Activated T-helper 2 cell treated with anti-CD3 and anti-CD28 coated beads, Interferon-gamma antibody, Interleukin-2, Interleukin-4, amounts not matched to agents 10 μg/mL and 5 μg/mL and 100 μg/mL, durations not matched to agents 14 hours and 24 hours and 36 hours (primary cell): ENCODE measurements around the gene ITSN1. TPM values are rescaled to one million over a fixed set of nuclear protein-coding genes. Genes with fewer than 3 reads are reported as not detected.
A peak's percentile ranks its signal among the peaks of the same experiment; 100 is the strongest.
"Not testable (repeated sequence)": the region's sequence is repeated elsewhere in the genome, so short reads cannot be mapped to it uniquely, and the experiment has no call there.

Source experiments
- DNase-seq: peaks from one replicate; pipeline ENCODE4 v3.0.0; 2021; ENCODE audit warnings: low spot score
- H3K27ac Mint-ChIP-seq: one replicate; pipeline ENCODE4 v1.8.0; 2021; ENCODE audit warnings: mixed read lengths
- H3K27me3 Mint-ChIP-seq: one replicate; pipeline ENCODE4 v1.8.0; 2021; ENCODE audit warnings: low read depth, mixed read lengths
- H3K36me3 Mint-ChIP-seq: one replicate; pipeline ENCODE4 v1.8.0; 2021; ENCODE audit warnings: low read depth, mixed read lengths
- H3K4me1 Mint-ChIP-seq: one replicate; pipeline ENCODE4 v1.8.0; 2021; ENCODE audit warnings: low read depth, mixed read lengths
- H3K4me3 Mint-ChIP-seq: one replicate; pipeline ENCODE4 v1.8.0; 2021; ENCODE audit warnings: low read depth, mild to moderate bottlenecking, moderate library complexity, mixed read lengths
- H3K9me3 Mint-ChIP-seq: one replicate; pipeline ENCODE4 v1.8.0; 2021; ENCODE audit warnings: mixed read lengths
- intact Hi-C: fragments of 100-400 bp; cut with micrococcal nuclease; formaldehyde crosslinking; loops from one replicate; pipeline ENCODE4 v1.15.1; 2023
- total RNA-seq: library from RNA; stranded (reverse); gene quantifications from 2 replicates; pipeline ENCODE4 v1.2.3, GENCODE V29; 2022

ITSN1 gene
- total RNA-seq, 1 donor from 2014 or later = 5.9 TPM

DNA sequence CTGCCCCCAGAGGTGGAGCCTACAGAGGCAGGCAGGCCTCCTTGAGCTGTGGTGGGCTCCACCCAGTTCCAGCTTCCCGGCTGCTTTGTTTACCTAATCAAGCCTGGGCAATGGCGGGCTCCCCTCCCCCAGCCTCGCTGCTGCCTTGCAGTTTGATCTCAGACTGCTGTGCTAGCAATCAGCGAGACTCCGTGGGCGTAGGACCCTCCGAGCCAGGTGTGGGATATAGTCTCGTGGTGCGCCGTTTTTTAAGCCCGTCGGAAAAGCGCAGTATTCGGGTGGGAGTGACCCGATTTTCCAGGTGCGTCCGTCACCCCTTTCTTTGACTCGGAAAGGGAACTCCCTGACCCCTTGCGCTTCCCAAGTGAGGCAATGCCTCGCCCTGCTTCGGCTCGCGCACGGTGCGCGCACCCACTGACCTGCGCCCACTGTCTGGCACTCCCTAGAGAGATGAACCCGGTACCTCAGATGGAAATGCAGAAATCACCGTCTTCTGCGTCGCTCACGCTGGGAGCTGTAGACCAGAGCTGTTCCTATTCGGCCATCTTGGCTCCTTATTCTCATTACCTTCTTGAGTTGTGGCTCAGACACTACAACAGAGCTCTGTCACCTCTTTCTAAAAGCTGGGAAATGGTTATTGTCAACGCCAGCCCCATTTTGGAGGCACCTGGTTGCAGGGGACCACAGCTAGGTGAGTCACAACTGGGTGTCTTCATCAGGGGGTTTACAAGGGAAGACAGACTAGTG lies 288.9 kb downstream of the ITSN1 start:
- peak overlapping the region; percentile 98 for H3K27ac Mint-ChIP-seq
- H3K4me3 Mint-ChIP-seq = peak overlapping the region; percentile 98
- H3K36me3 Mint-ChIP-seq = peaks cover 23% of the 10 kb centered on the region
- intact Hi-C loops, H3K9me3 Mint-ChIP-seq, H3K27me3 Mint-ChIP-seq: not testable (repeated sequence)
- peaks cover 34% of the 10 kb centered on the region for H3K4me1 Mint-ChIP-seq
- peak; percentile 51 for DNase-seq

DNA sequence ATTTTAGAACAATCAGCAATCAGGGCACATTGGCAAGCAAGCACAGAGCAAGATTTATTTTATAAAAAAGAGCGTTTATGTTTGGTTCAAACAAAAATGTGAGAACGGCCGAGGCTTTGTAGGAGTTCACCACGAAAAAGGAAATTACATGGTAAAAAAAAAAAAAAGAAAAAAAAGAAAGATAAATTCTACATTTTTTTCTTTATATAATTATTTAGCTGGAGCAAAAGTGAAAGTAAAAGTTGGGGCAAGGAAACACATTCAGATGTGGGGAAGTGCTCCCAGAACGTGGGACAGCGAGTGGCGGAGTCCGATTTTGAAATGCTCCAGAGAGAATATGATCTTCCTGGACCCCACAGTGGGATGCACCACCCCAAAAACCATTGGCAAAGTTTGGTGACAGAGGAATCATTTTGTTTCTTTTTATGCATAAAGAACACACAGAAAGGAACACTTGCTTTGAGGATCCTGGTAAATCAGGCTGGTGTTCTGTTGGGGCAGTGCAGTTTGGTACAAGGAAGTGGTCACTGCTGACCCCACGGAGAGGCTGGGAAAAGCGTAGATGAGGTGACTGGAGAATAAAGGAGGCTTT lies 289.6 kb downstream of the ITSN1 start:
- H3K27ac Mint-ChIP-seq = peak overlapping the region; percentile 98
- peak overlapping the region; percentile 98 for H3K4me3 Mint-ChIP-seq
- no peaks in the 10 kb centered on the region for H3K9me3 Mint-ChIP-seq
- intact Hi-C loops = loop anchor here (2.0 kb wide), 1 partner anchor 17 kb away; no protein-coding TSS in a partner anchor
- H3K4me1 Mint-ChIP-seq = peaks cover 41% of the 10 kb centered on the region
- H3K27me3 Mint-ChIP-seq = no peaks in the 10 kb centered on the region
- peaks cover 23% of the 10 kb centered on the region for H3K36me3 Mint-ChIP-seq
- peak; percentile 12 for DNase-seq

DNA sequence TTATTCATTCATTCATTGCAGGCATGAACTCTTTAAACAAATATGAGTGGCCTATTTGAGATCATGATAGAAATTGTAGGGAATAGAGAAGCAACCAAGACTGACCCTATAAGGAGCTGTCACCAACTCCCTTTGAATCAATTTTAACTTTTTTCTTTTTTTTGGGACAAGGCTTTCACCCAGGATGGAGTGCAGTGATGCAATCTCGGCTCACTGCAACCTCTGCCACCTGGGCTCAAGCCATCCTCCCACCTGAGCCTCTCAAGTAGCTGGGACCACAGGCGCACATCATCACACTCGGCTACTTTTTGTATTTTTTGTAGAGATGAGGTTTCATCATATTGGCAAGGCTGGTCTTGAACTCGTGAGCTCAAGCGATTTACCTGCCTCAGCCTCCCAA lies 290.4 kb downstream of the ITSN1 start:
- intact Hi-C loops = loop anchor here (2.0 kb wide), 1 partner anchor 16 kb away; no protein-coding TSS in a partner anchor
- H3K36me3 Mint-ChIP-seq = peaks cover 28% of the 10 kb centered on the region
- peaks cover 46% of the 10 kb centered on the region for H3K4me1 Mint-ChIP-seq
- H3K27ac Mint-ChIP-seq = peak overlapping the region; percentile 98
- H3K4me3 Mint-ChIP-seq = peak overlapping the region; percentile 98
- H3K27me3 Mint-ChIP-seq = no peaks in the 10 kb centered on the region
- no peak for DNase-seq
- H3K9me3 Mint-ChIP-seq = no peaks in the 10 kb centered on the region

DNA sequence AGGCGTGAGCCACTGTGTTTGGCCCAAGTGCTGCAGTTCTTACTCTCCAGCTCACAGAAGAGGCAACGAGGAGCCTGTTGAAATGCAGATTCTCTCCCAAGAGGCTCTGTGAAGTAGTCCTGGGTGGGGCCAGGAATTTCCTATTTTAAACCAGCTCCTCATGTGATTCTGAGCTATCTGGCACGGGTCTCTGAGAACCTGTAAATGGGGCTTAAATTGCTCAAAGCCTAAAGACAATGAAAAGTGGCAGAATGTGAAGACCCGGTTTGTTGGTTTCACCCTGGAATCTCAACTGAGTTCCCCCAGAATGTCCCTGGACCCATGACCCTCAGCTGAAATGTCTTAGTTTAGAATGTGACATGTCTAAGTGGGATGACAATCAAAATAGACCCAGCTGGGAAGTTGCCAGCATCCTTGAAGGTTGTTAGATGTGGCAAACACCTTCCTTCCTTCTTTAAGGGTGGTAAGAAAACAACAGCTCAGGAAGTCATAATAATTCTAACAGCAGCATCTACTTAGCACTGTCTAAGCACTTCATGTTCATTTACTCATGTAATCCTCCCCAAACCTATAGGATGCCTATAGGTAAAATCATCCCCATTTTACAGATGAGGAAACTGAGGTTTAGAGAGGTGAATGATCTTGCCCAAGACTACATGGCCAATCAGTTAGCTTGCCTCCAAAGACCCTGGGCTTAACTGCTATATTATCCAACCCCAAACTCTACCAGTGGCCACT lies 294.2 kb downstream of the ITSN1 start:
- no peak for DNase-seq
- H3K4me1 Mint-ChIP-seq = peaks cover 59% of the 10 kb centered on the region
- no peaks in the 10 kb centered on the region for H3K9me3 Mint-ChIP-seq
- H3K4me3 Mint-ChIP-seq = peak overlapping the region; percentile 56
- peaks cover 56% of the 10 kb centered on the region for H3K36me3 Mint-ChIP-seq
- no peaks in the 10 kb centered on the region for H3K27me3 Mint-ChIP-seq
- peak overlapping the region; percentile 83 for H3K27ac Mint-ChIP-seq
- intact Hi-C loops = no loop called here

DNA sequence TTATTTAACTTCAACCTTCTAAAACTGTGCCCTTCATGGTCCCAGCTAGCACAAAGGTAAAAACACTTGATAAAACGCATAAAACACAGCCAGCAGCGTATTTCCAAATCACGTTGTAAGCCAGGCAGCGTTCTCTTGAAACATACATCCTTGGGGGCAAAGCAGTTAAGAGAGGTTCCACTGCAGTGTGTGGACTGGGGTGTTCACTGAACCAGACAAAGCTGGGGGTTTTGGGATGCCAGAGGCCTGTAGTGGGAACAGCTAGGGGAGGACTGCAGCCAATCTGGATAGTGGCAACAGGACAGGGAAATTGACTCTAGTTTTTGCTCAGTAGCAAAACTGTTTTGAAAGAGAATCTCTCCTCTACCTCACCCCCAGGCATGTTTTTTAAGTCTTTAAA lies 294.8 kb downstream of the ITSN1 start:
- peaks cover 54% of the 10 kb centered on the region for H3K4me1 Mint-ChIP-seq
- H3K4me3 Mint-ChIP-seq = peak overlapping the region; percentile 56
- no peaks in the 10 kb centered on the region for H3K9me3 Mint-ChIP-seq
- H3K27me3 Mint-ChIP-seq = no peaks in the 10 kb centered on the region
- no peak for DNase-seq
- peak overlapping the region; percentile 83 for H3K27ac Mint-ChIP-seq
- H3K36me3 Mint-ChIP-seq = peaks cover 52% of the 10 kb centered on the region
- intact Hi-C loops = no loop called here

DNA sequence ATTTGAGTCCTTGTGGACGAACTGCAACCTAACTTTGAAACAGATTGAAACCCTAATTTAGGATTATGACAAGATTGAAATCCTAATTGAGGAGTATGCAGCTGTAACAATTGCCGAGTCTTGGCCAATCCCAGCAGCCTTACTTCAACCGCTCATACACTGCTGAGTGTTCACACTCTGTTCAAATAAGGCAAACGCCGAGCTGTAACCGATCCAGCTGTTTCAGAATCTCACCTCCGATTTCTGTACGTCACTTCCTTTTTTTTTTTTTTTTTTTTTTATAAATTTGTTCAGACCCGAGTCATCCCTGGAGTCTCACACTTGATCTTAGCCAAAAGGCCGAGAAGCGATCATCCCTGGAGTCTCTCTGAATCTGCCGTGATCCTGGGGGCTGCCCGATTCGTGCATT lies 295.6 kb downstream of the ITSN1 start:
- Mint-ChIP-seq H3K9me3 (no peaks in the 10 kb centered on the region), H3K4me3 (no peak overlapping the region)
- intact Hi-C loops = no loop called here

DNA sequence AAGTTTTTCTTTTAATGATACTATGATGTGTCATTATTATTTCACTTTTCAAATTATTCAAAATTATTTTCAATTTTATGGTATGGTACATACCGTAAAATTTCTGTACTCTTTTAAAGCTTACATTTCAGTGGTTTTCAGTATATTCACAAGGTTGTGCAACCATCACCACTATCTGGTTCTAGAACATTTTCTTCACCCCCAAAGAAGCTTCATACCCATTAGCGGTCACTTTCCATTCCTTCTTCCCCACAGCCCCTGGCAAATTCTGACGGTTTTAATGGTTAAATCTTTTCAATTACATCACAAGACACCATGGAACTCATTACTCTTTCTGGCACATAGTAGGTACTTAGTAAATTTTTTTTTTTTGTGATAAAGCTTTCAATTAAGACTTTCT lies 296.1 kb downstream of the ITSN1 start:
- Mint-ChIP-seq H3K36me3 (peaks cover 53% of the 10 kb centered on the region), H3K27ac (peak overlapping the region; percentile 39), H3K4me3 (no peak overlapping the region), H3K9me3 (no peaks in the 10 kb centered on the region), H3K4me1 (peaks cover 48% of the 10 kb centered on the region), H3K27me3 (no peaks in the 10 kb centered on the region)
- no peak for DNase-seq
- intact Hi-C loops = no loop called here

More for the DNA sequence above, 295.6 kb downstream of the ITSN1 start:
- Mint-ChIP-seq H3K27ac (peak overlapping the region; percentile 49), H3K4me1 (peaks cover 51% of the 10 kb centered on the region), H3K27me3 (no peaks in the 10 kb centered on the region), H3K36me3 (peaks cover 52% of the 10 kb centered on the region)
- DNase-seq = no peak

DNA sequence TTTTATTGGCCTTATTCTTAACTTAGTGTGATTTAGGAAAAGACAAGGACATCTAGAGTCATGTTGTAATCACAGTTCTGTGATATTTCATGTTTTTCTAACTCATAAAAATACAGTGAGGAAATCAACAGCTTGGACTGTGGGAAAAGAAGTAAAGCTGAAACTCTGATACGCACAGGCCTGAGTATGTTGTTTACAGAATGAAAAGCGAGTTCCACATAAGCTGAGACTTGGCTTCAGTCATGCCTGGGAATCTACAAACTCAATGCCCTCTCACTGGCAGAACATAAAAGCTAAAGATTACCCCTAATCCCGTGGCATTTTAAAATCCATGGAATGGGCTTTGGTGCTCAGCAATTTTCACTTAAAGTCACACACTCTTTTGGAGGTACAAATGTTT lies 296.9 kb downstream of the ITSN1 start:
- Mint-ChIP-seq H3K36me3 (peaks cover 61% of the 10 kb centered on the region), H3K27me3 (no peaks in the 10 kb centered on the region), H3K27ac (peak overlapping the region; percentile 33), H3K9me3 (peaks cover 3% of the 10 kb centered on the region), H3K4me3 (no peak overlapping the region), H3K4me1 (peaks cover 44% of the 10 kb centered on the region)
- intact Hi-C loops = no loop called here
- DNase-seq = no peak

DNA sequence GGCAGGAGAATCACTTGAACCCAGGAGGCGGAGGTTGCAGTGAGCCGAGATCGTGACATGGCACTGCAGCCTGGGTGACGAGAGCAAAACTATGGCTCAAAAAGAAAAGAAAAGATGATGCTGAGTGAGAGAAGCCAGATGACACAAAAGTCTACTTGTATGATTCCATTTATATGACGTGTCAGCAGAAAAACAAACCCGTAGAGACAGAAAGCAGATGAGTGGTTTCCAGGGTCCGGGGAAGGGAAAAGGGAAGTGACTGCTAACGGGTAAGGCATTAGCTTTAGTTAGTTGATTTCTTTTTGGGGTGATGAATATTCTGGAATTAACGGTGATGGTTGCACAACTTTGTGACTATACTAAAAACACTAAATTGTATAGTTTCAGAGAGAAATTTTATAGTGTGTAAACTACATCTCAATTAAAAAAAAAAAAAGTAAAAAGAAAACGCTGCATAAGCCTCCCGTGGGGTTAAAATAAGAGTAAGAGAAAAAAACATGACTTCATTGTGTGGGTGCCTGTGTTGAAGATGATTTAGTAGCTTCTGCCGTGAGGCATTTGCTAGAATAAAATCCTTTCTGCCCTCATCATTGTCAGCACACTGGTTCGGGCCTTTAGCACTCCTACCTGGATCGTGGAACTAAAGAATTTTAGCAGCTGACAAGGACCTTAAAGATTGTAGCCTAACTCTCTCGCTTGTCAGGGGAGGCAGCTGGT lies 298.0 kb downstream of the ITSN1 start:
- intact Hi-C loops = no loop called here
- H3K4me3 Mint-ChIP-seq = no peak overlapping the region
- H3K36me3 Mint-ChIP-seq = peaks cover 66% of the 10 kb centered on the region
- H3K27me3 Mint-ChIP-seq = no peaks in the 10 kb centered on the region
- peak overlapping the region; percentile 64 for H3K27ac Mint-ChIP-seq
- H3K4me1 Mint-ChIP-seq = peaks cover 42% of the 10 kb centered on the region
- DNase-seq = no peak
- peaks cover 11% of the 10 kb centered on the region for H3K9me3 Mint-ChIP-seq

DNA sequence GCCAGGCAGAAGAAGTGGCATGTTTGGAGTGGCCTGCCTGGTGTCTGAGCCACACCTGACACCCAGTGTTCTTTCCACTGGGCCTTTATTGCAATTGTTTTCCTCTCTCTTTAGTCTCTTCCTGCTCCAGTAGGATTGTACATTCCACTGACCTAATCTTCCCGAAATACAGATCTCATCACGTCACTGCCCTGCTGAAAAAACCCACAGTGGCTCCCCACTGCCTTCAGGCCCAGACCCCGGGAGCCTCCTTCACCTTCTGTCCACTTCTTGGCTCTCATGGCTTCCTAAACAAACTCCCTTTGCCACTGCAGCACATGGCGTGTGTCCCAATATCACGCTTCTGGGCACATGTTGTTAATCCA lies 298.6 kb downstream of the ITSN1 start:
- H3K27ac Mint-ChIP-seq = peak overlapping the region; percentile 64
- H3K36me3 Mint-ChIP-seq = peaks cover 63% of the 10 kb centered on the region
- DNase-seq = no peak
- no peak overlapping the region for H3K4me3 Mint-ChIP-seq
- intact Hi-C loops = no loop called here
- peaks cover 40% of the 10 kb centered on the region for H3K4me1 Mint-ChIP-seq
- H3K27me3 Mint-ChIP-seq = no peaks in the 10 kb centered on the region
- peaks cover 11% of the 10 kb centered on the region for H3K9me3 Mint-ChIP-seq

DNA sequence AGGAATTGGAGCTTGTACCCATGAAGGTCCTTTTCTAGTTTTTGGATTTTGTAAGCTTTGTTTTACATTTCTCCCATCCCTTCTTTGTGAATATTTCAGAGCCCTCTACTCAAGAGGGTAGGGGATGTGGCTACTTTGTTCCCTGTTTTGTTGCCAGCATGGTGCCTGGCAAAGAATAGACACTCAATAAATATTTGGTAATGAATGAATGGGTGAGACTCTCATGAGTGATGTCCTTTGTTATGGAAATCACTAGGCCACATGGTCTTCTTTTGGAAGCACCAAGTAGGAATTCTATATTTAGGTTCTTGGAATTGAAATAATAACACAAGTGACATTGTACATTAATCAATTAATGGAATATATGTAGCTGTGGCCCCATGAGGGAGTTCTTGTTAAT lies 300.1 kb downstream of the ITSN1 start:
- H3K27ac Mint-ChIP-seq = no peak overlapping the region
- peaks cover 11% of the 10 kb centered on the region for H3K9me3 Mint-ChIP-seq
- no peak overlapping the region for H3K4me3 Mint-ChIP-seq
- DNase-seq = no peak
- no peaks in the 10 kb centered on the region for H3K27me3 Mint-ChIP-seq
- intact Hi-C loops = no loop called here
- peaks cover 39% of the 10 kb centered on the region for H3K4me1 Mint-ChIP-seq
- H3K36me3 Mint-ChIP-seq = peaks cover 67% of the 10 kb centered on the region

DNA sequence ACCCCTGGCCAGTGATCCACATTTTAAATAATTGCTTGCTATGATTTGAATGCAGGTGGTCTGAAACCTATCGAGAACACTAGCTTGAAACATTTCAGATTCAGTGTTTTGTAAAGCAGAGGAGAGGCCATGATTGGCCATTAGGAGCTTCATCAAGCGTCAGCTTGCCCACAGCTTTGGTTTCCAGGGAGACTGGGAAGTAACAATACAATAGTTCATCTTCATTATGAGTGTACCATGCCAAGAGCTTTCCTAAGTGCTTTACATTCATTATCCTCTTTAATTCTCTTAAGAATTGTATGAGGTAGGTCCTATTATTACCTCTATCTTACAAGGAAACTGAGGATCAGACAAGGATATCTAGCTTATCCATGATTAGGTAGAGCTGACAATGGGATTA lies 301.0 kb downstream of the ITSN1 start:
- peaks cover 70% of the 10 kb centered on the region for H3K36me3 Mint-ChIP-seq
- intact Hi-C loops = no loop called here

More for the DNA sequence above, 301.0 kb downstream of the ITSN1 start:
- Mint-ChIP-seq H3K27me3 (no peaks in the 10 kb centered on the region), H3K9me3 (peaks cover 11% of the 10 kb centered on the region), H3K4me1 (peaks cover 42% of the 10 kb centered on the region), H3K4me3 (no peak overlapping the region), H3K27ac (no peak overlapping the region)
- no peak for DNase-seq
